WERI-Rb-1 (cell line): Measurements from ENCODE around the gene MLPH.

ENCODE experiments used
- DNase-seq: peaks from one replicate; pipeline ENCODE4 v3.0.0-alpha.2; 2020
- H3K27ac ChIP-seq: fragments of 250-450 bp; sonication (Bioruptor Pico); 2 replicates; pipeline ENCODE4 v1.5.1; 2020; ENCODE audit warnings: mild to moderate bottlenecking, moderate library complexity
- H3K27me3 ChIP-seq: fragments of 250-450 bp; sonication (Bioruptor Pico); 2 replicates; pipeline ENCODE4 v1.5.1; 2021; ENCODE audit warnings: mild to moderate bottlenecking, low read depth, moderate library complexity; ENCODE audit not compliant: insufficient read depth, severe bottlenecking
- H3K36me3 ChIP-seq: fragments of 250-450 bp; sonication (Bioruptor Pico); 2 replicates; pipeline ENCODE4 v1.5.1; 2020; ENCODE audit warnings: mild to moderate bottlenecking, moderate library complexity
- H3K4me3 ChIP-seq: 2 replicates; pipeline ENCODE4 v1.5.1; 2011; ENCODE audit warnings: low read depth, mild to moderate bottlenecking, control low read depth, low read length
- H3K9me3 ChIP-seq: fragments of 250-450 bp; sonication (Bioruptor Pico); 2 replicates; pipeline ENCODE4 v1.5.1; 2021; ENCODE audit warnings: mild to moderate bottlenecking, moderate library complexity; ENCODE audit not compliant: severe bottlenecking
- TF ChIP-seq, protein P1 (sequence below): IDR thresholded peaks from 2 replicates; pipeline ENCODE4 v1.5.1; 2011; ENCODE audit warnings: low read depth, mild to moderate bottlenecking, control low read depth, inconsistent platforms, low read length

Gene MLPH

DNA sequence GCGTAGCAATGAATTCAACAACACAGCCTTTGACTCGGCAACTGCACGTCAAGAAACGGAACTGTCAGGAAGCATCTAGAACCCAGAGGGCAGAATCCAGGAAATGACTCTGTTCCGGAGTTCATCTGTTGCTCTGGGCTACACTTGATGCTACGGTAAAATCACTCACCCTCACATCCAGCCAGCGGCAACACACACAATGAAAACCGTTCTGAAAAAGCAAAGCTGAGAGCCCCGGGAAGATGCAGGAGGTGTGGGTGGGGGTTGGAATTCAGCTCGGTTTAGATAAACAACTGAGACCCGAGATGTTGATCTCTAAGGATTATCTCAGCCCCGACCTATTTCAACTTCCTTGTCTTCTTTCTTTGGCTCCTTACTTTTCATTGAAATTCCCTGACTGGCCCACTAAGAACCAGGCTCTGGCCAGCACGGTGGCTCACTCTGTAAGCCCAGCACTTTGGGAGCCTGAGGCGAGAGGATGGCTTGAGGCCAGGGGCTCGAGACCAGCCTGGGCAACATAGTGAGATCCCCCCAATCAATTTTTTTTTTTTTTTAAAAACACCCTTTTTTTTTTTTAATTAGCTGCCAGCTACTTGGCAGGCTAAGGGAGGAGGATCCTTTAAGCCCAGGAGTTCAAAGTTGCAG lies 116.8 kb downstream of the MLPH start:
- no peaks in the 10 kb centered on the region for H3K9me3 ChIP-seq
- no peak for DNase-seq
- TF ChIP-seq, protein P1, sequence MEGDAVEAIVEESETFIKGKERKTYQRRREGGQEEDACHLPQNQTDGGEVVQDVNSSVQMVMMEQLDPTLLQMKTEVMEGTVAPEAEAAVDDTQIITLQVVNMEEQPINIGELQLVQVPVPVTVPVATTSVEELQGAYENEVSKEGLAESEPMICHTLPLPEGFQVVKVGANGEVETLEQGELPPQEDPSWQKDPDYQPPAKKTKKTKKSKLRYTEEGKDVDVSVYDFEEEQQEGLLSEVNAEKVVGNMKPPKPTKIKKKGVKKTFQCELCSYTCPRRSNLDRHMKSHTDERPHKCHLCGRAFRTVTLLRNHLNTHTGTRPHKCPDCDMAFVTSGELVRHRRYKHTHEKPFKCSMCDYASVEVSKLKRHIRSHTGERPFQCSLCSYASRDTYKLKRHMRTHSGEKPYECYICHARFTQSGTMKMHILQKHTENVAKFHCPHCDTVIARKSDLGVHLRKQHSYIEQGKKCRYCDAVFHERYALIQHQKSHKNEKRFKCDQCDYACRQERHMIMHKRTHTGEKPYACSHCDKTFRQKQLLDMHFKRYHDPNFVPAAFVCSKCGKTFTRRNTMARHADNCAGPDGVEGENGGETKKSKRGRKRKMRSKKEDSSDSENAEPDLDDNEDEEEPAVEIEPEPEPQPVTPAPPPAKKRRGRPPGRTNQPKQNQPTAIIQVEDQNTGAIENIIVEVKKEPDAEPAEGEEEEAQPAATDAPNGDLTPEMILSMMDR: no peak
- H3K27ac ChIP-seq: no peak overlapping the region
- peaks cover 13% of the 10 kb centered on the region for H3K27me3 ChIP-seq
- no peak overlapping the region for H3K4me3 ChIP-seq
- no peaks in the 10 kb centered on the region for H3K36me3 ChIP-seq

GRCh38 chr2:237604391-237604790 lies 117.3 kb downstream of the MLPH start:
- TF ChIP-seq, protein P1: no peak
- no peak for DNase-seq
- Histone ChIP-seq H3K9me3 (no peaks in the 10 kb centered on the region), H3K27ac (no peak overlapping the region), H3K36me3 (no peaks in the 10 kb centered on the region), H3K4me3 (no peak overlapping the region), H3K27me3 (peaks cover 13% of the 10 kb centered on the region)
